Measurements from ENCODE around the gene STAG1.
"Not testable (repeated sequence)": the region's sequence is repeated elsewhere in the genome, so short reads cannot be mapped to it uniquely, and the experiment has no call there.

STAG1 gene

GRCh38 chr3:136586580-136586979 lies 165.6 kb downstream of the STAG1 start:
- TF ChIP-seq CTCF (conservative IDR thresholded peaks at IDR 0.05; ENCODE audit: low read depth, low read length) = no peak
- DNase-seq (ENCODE audit: low read depth) = no peak
- H3K4me3 ChIP-seq (ENCODE audit: low read length) = no peak overlapping the region

GRCh38 chr3:136584728-136585127 lies 167.4 kb downstream of the STAG1 start:
- no peak for TF ChIP-seq CTCF (conservative IDR thresholded peaks at IDR 0.05; ENCODE audit: low read depth, low read length)
- no peak for DNase-seq (ENCODE audit: low read depth)
- H3K4me3 ChIP-seq (ENCODE audit: low read length) = no peak overlapping the region

GRCh38 chr3:136583823-136584222 lies 168.4 kb downstream of the STAG1 start:
- DNase-seq (ENCODE audit: low read depth) = no peak
- no peak overlapping the region for H3K4me3 ChIP-seq (ENCODE audit: low read length)
- no peak for TF ChIP-seq CTCF (conservative IDR thresholded peaks at IDR 0.05; ENCODE audit: low read depth, low read length)

- H3K4me3 ChIP-seq (ENCODE audit: low read length) = no peak overlapping the region
- TF ChIP-seq CTCF (conservative IDR thresholded peaks at IDR 0.05; ENCODE audit: low read depth, low read length) = no peak
- no peak for DNase-seq (ENCODE audit: low read depth)
Observed at GRCh38 chr3:136577791-136578190, 174.4 kb downstream of the STAG1 start.

- DNase-seq (ENCODE audit: low read depth) = no peak
- H3K4me3 ChIP-seq (ENCODE audit: low read length) = no peak overlapping the region
- no peak for TF ChIP-seq CTCF (conservative IDR thresholded peaks at IDR 0.05; ENCODE audit: low read depth, low read length)
Observed at GRCh38 chr3:136576279-136577009, 175.7 kb downstream of the STAG1 start.

GRCh38 chr3:136567599-136568188 lies 184.5 kb downstream of the STAG1 start:
- no peak overlapping the region for H3K4me3 ChIP-seq (ENCODE audit: low read length)
- TF ChIP-seq CTCF (conservative IDR thresholded peaks at IDR 0.05; ENCODE audit: low read depth, low read length) = no peak
- no peak for DNase-seq (ENCODE audit: low read depth)

GRCh38 chr3:136564962-136565361 lies 187.2 kb downstream of the STAG1 start:
- not testable (repeated sequence) for DNase-seq (ENCODE audit: low read depth); H3K4me3 ChIP-seq (ENCODE audit: low read length)

Data from retinal pigment epithelial cell (primary cell).